Measurements from ENCODE around the gene MFSD6L.

DNA sequence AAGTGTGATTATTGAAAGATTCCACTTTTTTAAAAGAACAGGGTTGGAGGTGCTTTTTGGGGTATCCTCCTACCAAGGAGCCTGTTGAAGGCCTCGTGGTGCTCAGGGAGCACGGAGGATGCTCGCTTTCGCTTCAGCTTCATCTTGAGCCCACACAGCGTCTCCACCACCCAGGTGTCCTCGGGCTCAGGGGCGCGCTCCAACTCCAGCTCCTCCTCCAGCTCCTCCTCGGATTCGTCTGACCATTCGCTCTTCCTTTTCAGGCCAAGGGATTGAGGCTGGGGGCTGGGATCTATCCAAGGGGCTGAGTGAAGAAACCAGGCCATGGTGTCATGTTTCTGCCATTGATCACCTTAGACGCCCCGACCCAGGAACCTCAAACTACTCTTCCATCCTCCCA is 42.0 kb downstream of the MFSD6L start:
- TF ChIP-seq, protein P1, sequence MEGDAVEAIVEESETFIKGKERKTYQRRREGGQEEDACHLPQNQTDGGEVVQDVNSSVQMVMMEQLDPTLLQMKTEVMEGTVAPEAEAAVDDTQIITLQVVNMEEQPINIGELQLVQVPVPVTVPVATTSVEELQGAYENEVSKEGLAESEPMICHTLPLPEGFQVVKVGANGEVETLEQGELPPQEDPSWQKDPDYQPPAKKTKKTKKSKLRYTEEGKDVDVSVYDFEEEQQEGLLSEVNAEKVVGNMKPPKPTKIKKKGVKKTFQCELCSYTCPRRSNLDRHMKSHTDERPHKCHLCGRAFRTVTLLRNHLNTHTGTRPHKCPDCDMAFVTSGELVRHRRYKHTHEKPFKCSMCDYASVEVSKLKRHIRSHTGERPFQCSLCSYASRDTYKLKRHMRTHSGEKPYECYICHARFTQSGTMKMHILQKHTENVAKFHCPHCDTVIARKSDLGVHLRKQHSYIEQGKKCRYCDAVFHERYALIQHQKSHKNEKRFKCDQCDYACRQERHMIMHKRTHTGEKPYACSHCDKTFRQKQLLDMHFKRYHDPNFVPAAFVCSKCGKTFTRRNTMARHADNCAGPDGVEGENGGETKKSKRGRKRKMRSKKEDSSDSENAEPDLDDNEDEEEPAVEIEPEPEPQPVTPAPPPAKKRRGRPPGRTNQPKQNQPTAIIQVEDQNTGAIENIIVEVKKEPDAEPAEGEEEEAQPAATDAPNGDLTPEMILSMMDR (IDR thresholded peaks at IDR 0.05; ENCODE audit: low read length), result no peak
- no peak for TF ChIP-seq EZH2 (IDR thresholded peaks at IDR 0.05; ENCODE audit: borderline replicate concordance, low read length)
